GM15510 (cell line): Measurements from ENCODE around the gene MRAP.

Source experiments
- POLR2A ChIP-seq: IDR thresholded peaks from 3 replicates; pipeline ENCODE4 v1.6.1; 2011; ENCODE audit warnings: borderline replicate concordance; ENCODE audit not compliant: insufficient read length; ENCODE audit errors: extremely low read depth

MRAP gene

DNA sequence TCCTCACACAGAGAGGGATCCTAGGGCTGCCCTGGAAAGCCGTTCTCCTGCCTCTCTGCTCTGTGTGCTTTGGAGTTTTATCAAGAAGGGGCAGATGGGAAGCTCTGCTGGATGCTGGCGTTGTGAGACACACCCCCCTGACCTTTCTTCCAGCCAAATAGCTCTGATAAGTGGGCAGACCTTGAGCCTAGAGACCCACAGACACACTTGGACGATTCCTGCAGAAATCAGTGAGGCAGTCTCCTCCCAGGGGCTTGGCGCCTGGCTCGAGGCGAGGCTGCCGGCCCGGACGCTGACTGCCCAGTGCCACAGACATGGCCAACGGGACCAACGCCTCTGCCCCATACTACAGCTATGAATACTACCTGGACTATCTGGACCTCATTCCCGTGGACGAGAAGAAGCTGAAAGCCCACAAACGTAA, at the start of gene MRAP:
MRAP (plus strand) TSS at position 198 of the 424 bp plus-strand sequence; CDS start at position 315, 117 bp downstream.
- TF ChIP-seq POLR2A = no peak

DNA sequence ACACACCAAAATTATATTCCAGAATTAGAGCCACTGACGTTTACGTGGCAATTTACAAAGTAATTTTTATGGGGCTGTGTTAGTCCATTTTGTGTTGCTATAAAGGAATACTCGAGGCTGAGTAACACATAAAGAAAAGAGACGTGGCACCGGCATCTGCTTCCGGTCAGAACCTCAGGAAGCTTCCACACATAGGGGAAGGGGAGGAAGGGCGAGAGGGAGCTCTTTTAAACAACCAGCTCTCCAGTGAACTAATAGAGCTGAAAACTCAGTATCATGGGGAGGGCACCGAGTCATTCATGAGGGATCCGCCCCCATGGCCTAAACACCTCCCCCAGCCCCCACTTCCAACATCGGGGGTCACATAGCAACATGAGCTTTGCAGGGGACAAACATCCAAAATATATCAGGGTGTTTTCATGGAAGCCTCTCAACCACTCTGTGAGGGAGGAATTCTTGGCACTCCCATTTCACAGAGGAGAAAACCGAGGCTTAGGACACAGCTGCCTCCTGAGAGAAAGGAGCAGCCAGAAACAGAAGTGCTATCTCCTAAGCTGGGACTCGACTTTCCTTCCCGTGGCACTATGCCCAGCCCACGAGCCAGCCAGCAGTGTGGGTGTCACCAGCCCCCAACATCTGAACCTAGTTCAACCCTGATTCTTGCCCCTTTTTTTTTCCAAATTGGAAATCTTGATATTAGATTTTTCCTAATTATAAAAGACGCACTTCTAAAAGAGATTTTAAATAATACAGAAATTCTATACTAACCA, 49.0 kb upstream of the MRAP start:
- no peak for TF ChIP-seq POLR2A

DNA sequence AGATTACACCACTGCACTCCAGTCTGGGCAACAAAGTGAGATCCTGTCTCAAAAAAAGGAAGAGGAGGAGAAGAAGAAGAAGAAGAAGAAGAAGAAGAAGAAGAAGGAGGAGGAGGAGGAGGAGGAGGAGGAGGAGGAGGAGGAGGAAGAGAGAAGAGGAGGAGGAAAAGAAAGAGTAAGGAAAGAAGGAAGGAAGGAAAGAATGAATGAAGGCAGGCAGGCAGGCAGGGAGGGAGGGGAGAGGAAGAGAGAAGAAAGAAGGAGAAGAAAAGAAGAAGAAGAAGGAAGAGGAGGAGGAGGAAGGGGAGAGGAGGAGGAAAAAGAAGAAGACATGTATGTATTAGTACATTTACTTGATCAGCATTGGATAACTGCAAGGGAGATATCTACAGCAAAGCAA, 46.5 kb upstream of the MRAP start:
- no peak for TF ChIP-seq POLR2A

DNA sequence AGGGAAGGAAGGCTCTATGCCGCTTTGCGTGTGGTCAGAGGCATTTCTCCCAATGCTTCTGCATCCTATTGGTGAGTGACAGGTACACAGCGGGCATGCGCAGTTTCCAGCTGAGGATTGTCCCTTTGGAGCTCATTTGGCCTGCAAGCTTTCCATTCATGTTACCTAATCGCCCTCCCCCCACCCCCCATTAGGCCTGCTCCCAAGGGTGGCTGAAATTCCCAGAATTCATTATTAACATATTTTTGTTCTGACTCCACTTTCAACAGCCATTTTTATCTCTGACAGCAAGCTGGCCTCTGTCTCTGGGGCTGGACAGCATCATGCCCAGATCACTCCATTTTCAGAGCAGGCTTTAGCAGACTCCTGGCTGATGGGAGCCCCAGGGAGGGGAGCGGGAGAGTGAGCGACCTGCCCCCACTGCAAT, 45.4 kb upstream of the MRAP start:
- TF ChIP-seq POLR2A = no peak

DNA sequence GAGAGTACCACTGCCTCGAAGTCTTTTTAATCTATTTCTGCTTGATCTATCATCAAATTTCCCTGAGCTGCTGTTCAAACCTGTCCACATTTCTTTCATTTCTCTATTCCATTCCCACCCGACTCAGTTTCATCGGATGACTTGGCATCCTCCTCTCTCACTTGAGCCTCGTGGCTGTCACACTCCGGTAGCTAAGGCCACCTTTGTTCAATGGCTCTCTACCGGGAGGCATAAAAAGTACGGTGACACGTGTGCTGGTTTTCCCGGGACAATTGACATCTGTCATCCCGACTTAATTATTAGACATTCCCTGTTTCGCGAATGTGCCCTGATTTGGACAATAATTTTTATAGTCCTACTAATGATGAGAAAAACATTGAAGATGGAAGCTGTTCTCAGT, 42.4 kb upstream of the MRAP start:
- TF ChIP-seq POLR2A = no peak

GRCh38 chr21:32256873-32257620, 41.6 kb upstream of the MRAP start:
- TF ChIP-seq POLR2A = no peak

GRCh38 chr21:32257962-32258785, 40.5 kb upstream of the MRAP start:
- no peak for TF ChIP-seq POLR2A

DNA sequence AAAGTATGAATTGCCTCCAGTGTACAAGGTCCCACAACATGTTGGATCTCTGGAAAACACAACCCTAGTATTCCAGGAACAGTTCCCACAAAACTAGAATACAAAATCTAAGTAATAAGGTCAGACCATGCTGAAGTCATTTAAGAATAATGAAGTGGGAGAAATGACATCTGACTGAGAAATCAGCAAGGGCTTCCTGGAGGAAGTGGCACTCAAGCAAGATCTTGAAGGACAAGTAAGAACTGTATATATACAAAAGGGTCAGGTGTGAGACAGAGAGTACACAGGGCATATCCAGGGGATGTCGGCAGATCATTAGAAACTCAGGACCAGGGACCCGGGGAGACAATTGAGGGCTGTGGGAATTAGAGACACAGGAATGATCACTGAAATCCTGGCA, 38.5 kb upstream of the MRAP start:
- no peak for TF ChIP-seq POLR2A

- TF ChIP-seq POLR2A = no peak
Measured at GRCh38 chr21:32261929-32262328, 36.7 kb upstream of the MRAP start.

DNA sequence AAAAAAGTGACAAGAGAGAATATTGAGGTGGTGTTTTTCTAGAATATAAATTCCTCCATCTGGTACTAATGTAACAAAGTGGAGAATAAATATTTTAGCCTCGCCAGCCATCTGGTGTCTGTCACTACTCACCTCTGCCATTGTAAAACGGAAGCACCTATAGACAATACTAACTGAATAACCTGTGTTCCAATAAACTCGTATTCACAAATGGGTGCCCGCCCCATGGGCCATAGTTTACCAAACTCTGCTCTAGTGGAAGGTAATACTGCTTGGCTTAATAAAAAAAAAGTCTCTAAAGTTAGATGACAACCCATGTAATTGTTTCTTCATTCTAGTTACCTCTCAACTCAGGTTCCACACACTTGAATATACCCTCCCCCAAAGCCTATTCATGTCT, 27.9 kb upstream of the MRAP start:
- TF ChIP-seq POLR2A = no peak

DNA sequence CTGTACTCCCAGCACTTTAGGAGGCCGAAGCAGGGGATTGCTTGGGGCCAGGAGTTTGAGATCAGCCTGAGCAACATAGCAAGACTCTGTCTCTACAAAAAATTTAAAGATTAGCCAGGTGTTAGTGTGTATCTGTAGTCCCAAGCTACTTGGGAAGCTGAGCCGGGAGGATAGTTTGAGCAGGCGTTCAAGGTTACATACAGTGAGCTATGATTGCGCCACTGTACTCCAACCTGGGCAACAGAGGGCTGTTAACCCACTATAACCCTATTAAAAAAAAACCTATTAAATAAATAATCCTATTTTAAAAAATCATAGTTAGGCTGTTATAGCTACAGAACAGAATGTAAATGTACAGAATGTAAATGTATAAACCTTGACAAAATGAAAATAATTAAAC, 22.0 kb upstream of the MRAP start:
- no peak for TF ChIP-seq POLR2A

DNA sequence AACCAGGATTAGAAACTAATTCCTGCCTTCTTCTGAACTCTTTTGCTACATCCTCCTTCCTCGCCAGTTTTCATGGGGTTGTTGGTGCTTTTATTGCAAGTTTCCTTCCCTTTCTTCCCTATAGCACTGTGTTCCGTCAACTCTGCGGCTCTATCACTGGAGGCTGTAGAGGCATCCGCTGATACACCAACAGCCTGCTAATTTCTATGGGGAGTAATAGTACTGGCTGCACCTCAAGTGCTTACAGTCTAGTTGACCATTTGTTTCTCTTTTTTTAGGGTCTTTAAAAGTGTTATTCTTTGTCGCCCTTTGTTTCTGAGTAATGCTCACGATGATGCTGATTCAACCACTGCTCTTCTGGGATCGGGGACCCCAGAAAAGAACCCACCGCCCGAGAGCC, 20.6 kb upstream of the MRAP start:
- no peak for TF ChIP-seq POLR2A

DNA sequence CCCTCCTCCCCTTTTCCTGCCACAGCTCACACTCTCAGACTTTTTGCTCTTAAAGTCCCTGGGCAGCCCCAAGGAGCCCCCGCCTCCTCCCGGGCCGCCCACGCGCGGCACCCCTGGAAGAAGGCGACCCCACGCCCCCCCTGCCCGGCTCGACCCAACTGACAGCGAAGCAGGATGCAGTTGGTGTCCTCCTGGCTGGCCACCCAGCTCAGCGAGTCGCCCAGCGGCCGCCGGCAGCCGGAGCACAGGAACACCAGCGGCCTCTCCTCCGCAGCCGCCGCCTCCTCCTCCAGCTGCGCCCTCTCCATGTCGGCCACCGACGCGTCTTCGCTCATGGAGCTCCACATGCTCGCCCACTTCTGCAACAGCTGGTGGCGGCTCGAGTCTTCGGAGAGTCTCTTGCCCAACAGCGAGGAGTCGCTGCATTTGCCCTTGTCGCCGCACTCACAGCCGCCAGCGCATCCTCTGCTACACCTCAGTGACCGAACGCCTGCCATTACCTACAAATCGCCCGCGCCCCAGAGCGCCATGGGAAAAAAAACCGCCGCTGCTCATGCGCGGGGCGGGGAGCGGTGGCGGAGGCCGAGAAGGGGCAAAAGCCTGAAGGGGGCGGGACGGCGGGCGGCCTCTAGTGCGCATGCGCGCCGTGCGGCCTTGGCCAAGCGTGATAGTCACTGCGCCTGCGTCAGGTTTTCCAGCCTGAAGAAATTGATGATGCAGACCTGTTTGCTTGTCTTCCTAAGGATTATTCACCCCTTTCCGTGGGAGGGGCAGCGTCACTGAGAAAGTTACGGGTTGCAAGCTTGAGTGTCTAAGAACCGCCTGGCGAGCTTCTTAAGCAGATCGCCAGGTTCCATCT, 19.9 kb upstream of the MRAP start, which contains the start of gene MIS18A:
MIS18A (minus strand) TSS at position 532 of the 859 bp plus-strand sequence; CDS start at position 497, 35 bp downstream.
- TF ChIP-seq POLR2A = peak; percentile 85

GRCh38 chr21:32279377-32279680, 19.3 kb upstream of the MRAP start:
- no peak for TF ChIP-seq POLR2A
